Measurements from ENCODE around the gene P4HA2.

- TF ChIP-seq CTCF (IDR thresholded peaks at IDR 0.05), result no peak
- no peak for TF ChIP-seq POLR2AphosphoS5 (IDR thresholded peaks at IDR 0.05)
- TF ChIP-seq POLR2A (IDR thresholded peaks at IDR 0.05), result no peak
- TF ChIP-seq EP300 (IDR thresholded peaks at IDR 0.05), result no peak
These were observed 29.1 kb upstream of the P4HA2 start for GRCh38 chr5:132256783-132257130.

Measured in upper lobe of left lung (tissue), 4 donors.